ENCODE data around the gene ALDH2. TPM values are rescaled to one million over a fixed set of nuclear protein-coding genes. Genes with fewer than 3 reads are reported as not detected.
"Not testable (repeated sequence)": the region's sequence is repeated elsewhere in the genome, so short reads cannot be mapped to it uniquely, and the experiment has no call there.

ALDH2 gene
- total and polyA plus RNA-seq, 2 of the 8 experiments (the other 6 are each of a cell fraction or from before 2014, with no cell fraction given), result 25.4 to 43.8 TPM

DNA sequence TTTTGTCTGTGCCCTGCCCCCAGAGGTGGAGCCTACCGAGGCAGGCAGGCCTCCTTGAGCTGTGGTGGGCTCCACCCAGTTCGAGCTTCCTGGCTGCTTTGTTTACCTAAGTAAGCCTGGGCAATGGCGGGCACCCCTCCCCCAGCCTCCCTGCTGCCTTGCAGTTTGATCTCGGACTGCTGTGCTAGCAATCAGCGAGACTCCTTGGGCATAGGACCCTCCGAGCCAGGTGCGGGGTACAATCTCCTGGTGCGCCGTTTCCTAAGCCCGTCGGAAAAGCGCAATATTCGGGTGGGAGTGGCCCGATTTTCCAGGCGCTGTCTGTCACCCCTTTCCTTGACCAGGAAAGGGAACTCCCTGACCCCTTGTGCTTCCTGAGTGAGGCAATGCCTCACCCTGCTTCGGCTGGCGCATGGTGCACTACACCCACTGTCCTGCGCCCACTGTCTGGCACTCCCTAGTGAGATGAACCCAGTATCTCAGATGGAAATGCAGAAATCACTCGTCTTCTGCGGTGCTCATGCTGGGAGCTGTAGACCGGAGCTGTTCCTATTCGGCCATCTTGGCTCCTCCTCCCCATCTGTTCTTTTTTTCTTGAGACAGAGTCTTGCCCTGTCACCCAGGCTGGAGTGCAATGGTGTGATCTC lies 68.1 kb downstream of the ALDH2 start:
- H4K5ac ChIP-seq (ENCODE audit: insufficient read length, low read depth, low read length); H3K4me1 ChIP-seq (replicated peaks in 1 of 4; ENCODE audit: control insufficient read depth in 3 of 4, insufficient read depth in 4 of 4, low read length in 3 of 4); H3K56ac ChIP-seq (replicated peaks; ENCODE audit: insufficient read length, low read depth, low read length); H4K91ac ChIP-seq (replicated peaks; ENCODE audit: insufficient read length, low read length); H3K23ac ChIP-seq (ENCODE audit: insufficient read length); FAIRE-seq; H3K18ac ChIP-seq (ENCODE audit: extremely low read depth, low read length); H2AK5ac ChIP-seq (ENCODE audit: low read depth, low read length); H3K9ac ChIP-seq (replicated peaks in 1 of 4; ENCODE audit: extremely low read depth in 1 of 4, low read depth in 3 of 4, low read length in 3 of 4); H4K20me1 ChIP-seq (replicated peaks in 1 of 2; ENCODE audit: control insufficient read depth in 1 of 2, insufficient read depth in 2 of 2, low read length in 2 of 2); H2BK20ac ChIP-seq (ENCODE audit: low read length); H2BK120ac ChIP-seq (replicated peaks; ENCODE audit: low read depth, low read length); H3K27me3 ChIP-seq (replicated peaks in 1 of 4; ENCODE audit: control insufficient read depth in 3 of 4, extremely low read depth in 1 of 4, insufficient read depth in 3 of 4, low read length in 3 of 4); H3K4ac ChIP-seq (replicated peaks; ENCODE audit: insufficient read length, low read depth, low read length); H3K36me3 ChIP-seq (ENCODE audit: control insufficient read depth in 2 of 4, insufficient read depth in 4 of 4, low read length in 3 of 4); H3K4me3 ChIP-seq (ENCODE audit: extremely low read depth in 1 of 4, insufficient read depth in 2 of 4, low read depth in 3 of 4, low read length in 4 of 4); H3K23me2 ChIP-seq (ENCODE audit: low read depth, low read length); H2BK15ac ChIP-seq (ENCODE audit: low read length); H3K79me2 ChIP-seq (ENCODE audit: control insufficient read depth in 1 of 2, insufficient read depth in 2 of 2, low read length in 2 of 2); H3K27ac ChIP-seq (ENCODE audit: low read depth, low read length); H3K79me1 ChIP-seq (ENCODE audit: low read depth, low read length); H3K14ac ChIP-seq (ENCODE audit: insufficient read length); H3K9me3 ChIP-seq (ENCODE audit: insufficient read depth in 2 of 2, low read depth in 1 of 2, low read length in 1 of 2): not testable (repeated sequence)
- CTCF ChIA-PET (ENCODE audit: partially characterized antibody), result interaction anchor here (1.0 to 1.1 kb wide), 2 partner anchors 19 to 179 kb away, joined by 3 to 4 read pairs; no protein-coding TSS in a partner anchor
- H2BK12ac ChIP-seq (ENCODE audit: low read depth, low read length), result peak overlapping the region; percentile 68; the same call in 1 of the 2 replicates
- POLR2A ChIA-PET (ENCODE audit: partially characterized antibody), result interaction anchor here (0.9 to 1.8 kb wide), 7 partner anchors 10 to 179 kb away, joined by 3 to 7 read pairs (median 3); partner anchors contain the start of genes ACAD10, BRAP, ERP29 and TMEM116
- WGBS, 2 experiments (ENCODE audit: extremely low coverage in 1 of 2, insufficient coverage in 1 of 2, insufficient read length in 1 of 2, insufficient replicate concordance in 2 of 2, low coverage in 1 of 2, low lambda C conversion rate in 2 of 2, missing lambda C conversion rate in 1 of 2), result 77% methylated on average over 21 of the region's 22 CpGs; no CpG with 5 or more reads in 1 of the 2 experiments
- peak overlapping the region; percentile 79 for H4K8ac ChIP-seq (ENCODE audit: extremely low read depth, insufficient read depth, low read length)
- peak overlapping the region; percentile 70; the same call in 1 of the 2 replicates for H2AFZ ChIP-seq (ENCODE audit: low read length)
- H2BK5ac ChIP-seq (ENCODE audit: low read depth, low read length), result peak overlapping the region; percentile 91; the same call in 1 of the 2 replicates
- H3K4me2 ChIP-seq (ENCODE audit: insufficient read depth in 1 of 2, low read depth in 2 of 2, low read length in 2 of 2), result peak overlapping the region; percentile 28 to 50; a peak in 3 of 4 replicates
- peak in 1 of 2 experiments; percentile 73 for DNase-seq (ENCODE audit: low read depth in 1 of 2, low spot score in 2 of 2)
